Activated T-helper 1 cell treated with anti-CD3 and anti-CD28 coated beads, Interleukin-2, amount 50 U/mL, for 16 hours (primary cell): ENCODE data around the gene KIZ.

Experiments
- DNase-seq, 2 donors: peaks; one replicate each; pipeline ENCODE4 v3.0.0-alpha.2; 2020; ENCODE audit warnings: low read depth in 1 of 2, low spot score in 1 of 2

Gene KIZ

GRCh38 chr20:21174516-21175239 lies 48.8 kb downstream of the KIZ start:
- no peak for DNase-seq

- no peak for DNase-seq
These were observed 49.6 kb downstream of the KIZ start for GRCh38 chr20:21175433-21175832.

GRCh38 chr20:21177767-21178166 lies 51.9 kb downstream of the KIZ start:
- DNase-seq, result no peak

GRCh38 chr20:21179757-21180156 lies 53.9 kb downstream of the KIZ start:
- no peak for DNase-seq

- no peak for DNase-seq
These were observed 54.4 kb downstream of the KIZ start for GRCh38 chr20:21180248-21180647.

GRCh38 chr20:21181028-21181427 lies 55.1 kb downstream of the KIZ start:
- no peak for DNase-seq

- DNase-seq, result no peak
These were observed 57.1 kb downstream of the KIZ start for GRCh38 chr20:21182832-21183563.

GRCh38 chr20:21183722-21184121 lies 57.8 kb downstream of the KIZ start:
- no peak for DNase-seq

GRCh38 chr20:21184819-21185218 lies 58.9 kb downstream of the KIZ start:
- DNase-seq, result no peak

- no peak for DNase-seq
These were observed 60.0 kb downstream of the KIZ start for GRCh38 chr20:21185849-21186248.

- no peak for DNase-seq
These were observed 64.1 kb downstream of the KIZ start for GRCh38 chr20:21189761-21190523.

- no peak for DNase-seq
These were observed 65.0 kb downstream of the KIZ start for GRCh38 chr20:21190869-21191268.

GRCh38 chr20:21191839-21192238 lies 66.0 kb downstream of the KIZ start:
- no peak for DNase-seq

- no peak for DNase-seq
These were observed 76.4 kb downstream of the KIZ start for GRCh38 chr20:21202259-21202658.

GRCh38 chr20:21203088-21203656 lies 77.3 kb downstream of the KIZ start:
- no peak for DNase-seq

- DNase-seq, result no peak
These were observed 80.7 kb downstream of the KIZ start for GRCh38 chr20:21206584-21206983.

- DNase-seq, result no peak
These were observed 83.1 kb downstream of the KIZ start for GRCh38 chr20:21208999-21209398.

GRCh38 chr20:21209668-21210067 lies 83.8 kb downstream of the KIZ start:
- DNase-seq, result no peak

- DNase-seq, result no peak
These were observed 87.8 kb downstream of the KIZ start for GRCh38 chr20:21213691-21214090.

- DNase-seq, result no peak
These were observed 88.5 kb downstream of the KIZ start for GRCh38 chr20:21214431-21214830.

- DNase-seq, result no peak
These were observed 93.8 kb downstream of the KIZ start for GRCh38 chr20:21219686-21220085.

GRCh38 chr20:21224217-21224616 lies 98.3 kb downstream of the KIZ start:
- DNase-seq, result no peak
